HEK293 (cell line): ENCODE measurements around the gene IL4I1.

ENCODE experiments used
- CTCF ChIA-PET: fragments of 350-600 bp; formaldehyde crosslinking; extraction: SDS; loops from one replicate; lab custom pipeline; 2021; ENCODE audit warnings: antibody characterized with exemption; lab: Yijun Ruan, JAX
- POLR2A ChIA-PET: fragments of 300-600 bp; formaldehyde crosslinking; extraction: SDS; loops from one replicate; lab custom pipeline; 2020; ENCODE audit warnings: antibody characterized with exemption, inconsistent platforms; lab: Yijun Ruan, JAX
- H3K27ac ChIP-seq: fragments of 200-500 bp; sonication (Bioruptor generic); 2 replicates; pipeline ENCODE4 v1.5.1; 2014; ENCODE audit warnings: low read depth, low read length, control low read depth, inconsistent platforms; ENCODE audit errors: extremely low read depth
- H3K36me3 ChIP-seq, 2 experiments: fragments of 200-500 bp in 1 of 2; sonication (Bioruptor generic) in 1 of 2; 1 replicate in 1 of 2; 2 replicates in 1 of 2; pipeline ENCODE4 v1.5.1; 2014 to 2017; ENCODE audit warnings: inconsistent platforms in 2 of 2, low read length in 2 of 2; ENCODE audit not compliant: control insufficient read depth in 2 of 2, insufficient read depth in 1 of 2
- H3K4me1 ChIP-seq: fragments of 200-500 bp; sonication (Bioruptor generic); 2 replicates; pipeline ENCODE4 v1.5.1; 2014; ENCODE audit warnings: mild to moderate bottlenecking, low read length, inconsistent platforms; ENCODE audit not compliant: control insufficient read depth, insufficient read depth
- H3K4me3 ChIP-seq: 2 replicates; pipeline ENCODE4 v1.5.1; 2011; ENCODE audit warnings: low read depth, mild to moderate bottlenecking, control low read depth, low read length, moderate library complexity
- H3K9me3 ChIP-seq: fragments of 200-500 bp; sonication (Bioruptor generic); 2 replicates; pipeline ENCODE4 v1.5.1; 2014; ENCODE audit warnings: low read depth, low read length, inconsistent platforms; ENCODE audit not compliant: control insufficient read depth, insufficient read depth
- GLI4 ChIP-seq: fragments of 450-650 bp; formaldehyde crosslinking; IDR thresholded peaks from 2 replicates; pipeline ENCODE4 v1.5.1; 2016; ENCODE audit warnings: missing biosample characterization, missing genetic modification characterization
- KLF16 ChIP-seq: fragments of 450-650 bp; formaldehyde crosslinking; IDR thresholded peaks from 2 replicates; pipeline ENCODE4 v1.5.1; 2017; ENCODE audit warnings: missing biosample characterization, missing genetic modification characterization
- KLF8 ChIP-seq: fragments of 450-650 bp; formaldehyde crosslinking; IDR thresholded peaks from 2 replicates; pipeline ENCODE4 v1.5.1; 2016; ENCODE audit warnings: missing biosample characterization, missing genetic modification characterization
- MEIS1 ChIP-seq: sonication (generic); formaldehyde crosslinking; IDR thresholded peaks from 2 replicates; pipeline ENCODE4 v1.8.1; 2022; ENCODE audit warnings: missing genetic modification reagents, mild to moderate bottlenecking, borderline replicate concordance
- MZF1 ChIP-seq: fragments of 450-650 bp; formaldehyde crosslinking; IDR thresholded peaks from 2 replicates; pipeline ENCODE4 v1.5.1; 2017; ENCODE audit warnings: missing biosample characterization, missing genetic modification characterization, borderline replicate concordance
- PRDM4 ChIP-seq: fragments of 450-650 bp; formaldehyde crosslinking; IDR thresholded peaks from 2 replicates; pipeline ENCODE4 v1.5.1; 2017; ENCODE audit warnings: missing biosample characterization, missing genetic modification characterization
- SETDB1 ChIP-seq: IDR thresholded peaks from one replicate; pipeline ENCODE4 v1.6.1; 2017; ENCODE audit warnings: mild to moderate bottlenecking, low read length, moderate library complexity, mixed read lengths; ENCODE audit not compliant: insufficient read length
- SP3 ChIP-seq: fragments of 450-650 bp; formaldehyde crosslinking; IDR thresholded peaks from 2 replicates; pipeline ENCODE4 v1.5.1; 2016; ENCODE audit warnings: missing biosample characterization, missing genetic modification characterization
- TRIM28 ChIP-seq: IDR thresholded peaks from 2 replicates; pipeline ENCODE4 v1.6.1; 2011; ENCODE audit warnings: low read length, control low read depth, borderline replicate concordance
- ZBTB11 ChIP-seq: fragments of 450-650 bp; formaldehyde crosslinking; conservative IDR thresholded peaks from 2 replicates; pipeline ENCODE4 v1.5.1; 2016; ENCODE audit warnings: low read depth, missing biosample characterization, missing genetic modification characterization
- ZBTB17 ChIP-seq: fragments of 450-650 bp; formaldehyde crosslinking; IDR thresholded peaks from 2 replicates; pipeline ENCODE4 v1.5.1; 2016; ENCODE audit warnings: missing biosample characterization, missing genetic modification characterization
- ZFP3 ChIP-seq: fragments of 450-650 bp; formaldehyde crosslinking; IDR thresholded peaks from 2 replicates; pipeline ENCODE4 v1.5.1; 2016; ENCODE audit warnings: low read depth, missing biosample characterization, missing genetic modification characterization
- ZFP69B ChIP-seq: fragments of 450-650 bp; formaldehyde crosslinking; IDR thresholded peaks from 2 replicates; pipeline ENCODE4 v1.5.1; 2016; ENCODE audit warnings: missing biosample characterization, missing genetic modification characterization
- ZNF114 ChIP-seq: fragments of 450-650 bp; formaldehyde crosslinking; IDR thresholded peaks from 2 replicates; pipeline ENCODE4 v1.5.0; 2017; ENCODE audit warnings: missing biosample characterization, missing genetic modification characterization
- ZNF133 ChIP-seq: fragments of 450-650 bp; formaldehyde crosslinking; IDR thresholded peaks from 2 replicates; pipeline ENCODE4 v1.5.1; 2016; ENCODE audit warnings: missing biosample characterization, missing genetic modification characterization
- ZNF19 ChIP-seq: fragments of 450-650 bp; formaldehyde crosslinking; IDR thresholded peaks from 2 replicates; pipeline ENCODE4; 2016; ENCODE audit warnings: missing biosample characterization, missing genetic modification characterization, low read depth
- ZNF202 ChIP-seq: fragments of 450-650 bp; formaldehyde crosslinking; IDR thresholded peaks from 2 replicates; pipeline ENCODE4 v1.5.1; 2016; ENCODE audit warnings: missing biosample characterization, missing genetic modification characterization, borderline replicate concordance
- ZNF24 ChIP-seq: fragments of 450-650 bp; formaldehyde crosslinking; IDR thresholded peaks from 2 replicates; pipeline ENCODE4 v1.5.1; 2016; ENCODE audit warnings: missing biosample characterization, missing genetic modification characterization
- ZNF266 ChIP-seq: fragments of 450-650 bp; formaldehyde crosslinking; IDR thresholded peaks from 2 replicates; pipeline ENCODE4 v1.5.1; 2016; ENCODE audit warnings: missing biosample characterization, missing genetic modification characterization, low read depth
- ZNF280D ChIP-seq: fragments of 450-650 bp; formaldehyde crosslinking; IDR thresholded peaks from 2 replicates; pipeline ENCODE4 v1.5.1; 2016; ENCODE audit warnings: missing biosample characterization, missing genetic modification characterization
- ZNF324 ChIP-seq: fragments of 450-650 bp; formaldehyde crosslinking; IDR thresholded peaks from 2 replicates; pipeline ENCODE4 v1.5.1; 2016; ENCODE audit warnings: missing biosample characterization, missing genetic modification characterization
- ZNF514 ChIP-seq: fragments of 450-650 bp; formaldehyde crosslinking; IDR thresholded peaks from 2 replicates; pipeline ENCODE4 v1.5.1; 2016; ENCODE audit warnings: missing biosample characterization, missing genetic modification characterization
- ZNF580 ChIP-seq: fragments of 450-650 bp; formaldehyde crosslinking; IDR thresholded peaks from 2 replicates; pipeline ENCODE4 v1.5.1; 2016; ENCODE audit warnings: missing biosample characterization, missing genetic modification characterization
- ZNF610 ChIP-seq: fragments of 450-650 bp; formaldehyde crosslinking; IDR thresholded peaks from 2 replicates; pipeline ENCODE4 v1.5.1; 2016; ENCODE audit warnings: missing biosample characterization, missing genetic modification characterization, borderline replicate concordance
- ZNF830 ChIP-seq: fragments of 450-650 bp; IDR thresholded peaks from 2 replicates; pipeline ENCODE4 v1.5.0; 2018; ENCODE audit warnings: missing biosample characterization, missing genetic modification characterization, low read depth, mild to moderate bottlenecking, moderate library complexity

Gene IL4I1

GRCh38 chr19:49884109-49884508 lies 12.6 kb downstream of the IL4I1 start (continued):
- TF ChIP-seq PRDM4 (tag by site-specific recombination): no peak
- TF ChIP-seq ZNF24 (tag by site-specific recombination): no peak
- TF ChIP-seq ZNF133 (tag by site-specific recombination): no peak
- no peak for TF ChIP-seq MZF1 (tag by site-specific recombination)
- no peak for TF ChIP-seq ZBTB17 (tag by site-specific recombination)
- no peak for TF ChIP-seq GLI4 (tag by site-specific recombination)
- TF ChIP-seq ZNF114 (tag by site-specific recombination): no peak
- TF ChIP-seq ZNF19 (tag by site-specific recombination): no peak
- TF ChIP-seq ZNF514: no peak
- TF ChIP-seq MEIS1 (CRISPR knock-in tag): no peak
- TF ChIP-seq SP3: no peak
- no peak for TF ChIP-seq KLF16

- Histone ChIP-seq H3K4me3 (no peak overlapping the region), H3K9me3 (no peaks in the 10 kb centered on the region), H3K27ac (no peak overlapping the region), H3K36me3 (peaks cover 13 to 62% of the 10 kb centered on the region in 2 experiments; a peak in 2 of 3 replicates), H3K4me1 (peaks cover 4% of the 10 kb centered on the region)
- no peak for TF ChIP-seq KLF8 (tag by site-specific recombination)
- peak; percentile 85 for TF ChIP-seq ZNF280D (tag by site-specific recombination)
- peak; percentile 81; the same call in 1 of the 2 replicates for TF ChIP-seq TRIM28
- TF ChIP-seq ZNF580 (tag by site-specific recombination): peak; percentile 73; the same call in 1 of the 2 replicates
- ChIA-PET CTCF (no interaction called here), POLR2A (no interaction called here)
Measured at GRCh38 chr19:49883094-49883493, 13.6 kb downstream of the IL4I1 start.

- no peak overlapping the region for H3K4me3 ChIP-seq
- TF ChIP-seq ZNF266 (tag by site-specific recombination): no peak
- no peak for TF ChIP-seq ZNF830 (tag by site-specific recombination)
- no peak for TF ChIP-seq ZFP3 (tag by site-specific recombination)
- no peak for TF ChIP-seq ZNF202 (tag by site-specific recombination)
- no peak for TF ChIP-seq ZBTB11 (tag by site-specific recombination)
- no peak for TF ChIP-seq ZNF324
- no peak for TF ChIP-seq ZNF610 (tag by site-specific recombination)
- TF ChIP-seq ZFP69B: no peak
- no peak for TF ChIP-seq SETDB1
- H3K9me3 ChIP-seq: no peaks in the 10 kb centered on the region
- H3K36me3 ChIP-seq: peaks cover 13 to 62% of the 10 kb centered on the region in 2 experiments; a peak in 2 of 3 replicates
- POLR2A ChIA-PET: interaction anchor here (1.5 kb wide), 1 partner anchor 47 kb away, joined by 12 read pairs; the partner anchor contains the start of gene NUP62
- no peak overlapping the region for H3K27ac ChIP-seq
- H3K4me1 ChIP-seq: peaks cover 4% of the 10 kb centered on the region
- CTCF ChIA-PET: interaction anchor here (0.6 kb wide), 1 partner anchor 27 kb away, joined by 3 read pairs; no protein-coding TSS in a partner anchor
Measured at GRCh38 chr19:49882643-49883042, 14.0 kb downstream of the IL4I1 start.
